Left lobe of liver (tissue), 2 donors: ENCODE results near the gene PPP6R3. TPM values are rescaled to one million over a fixed set of nuclear protein-coding genes. Genes with fewer than 3 reads are reported as not detected.

Experiments
- ATAC-seq: fragments of 200-7000 bp; cut with Tn5 transposase; one replicate; pipeline ENCODE4 v1.9.1; 2020; ENCODE audit warnings: mild to moderate bottlenecking, moderate library complexity
- DNase-seq: peaks from one replicate; pipeline ENCODE4 v3.0.0-alpha.2; 2020; ENCODE audit warnings: low spot score
- total RNA-seq: library from RNA; stranded (reverse); gene quantifications from one replicate; pipeline ENCODE4 v1.2.1, GENCODE V29; 2021
- donor health status: DM: no; HTN: no; CAD: no; lungs with moderate emphysema.
- donor health status: DM: no; HTN: yes; CAD: no.

Gene PPP6R3
- total RNA-seq, 1 donor from 2014 or later, result 35.1 TPM

GRCh38 chr11:68488623-68489022, 28.1 kb downstream of the PPP6R3 start:
- DNase-seq, result no peak
- no peak for ATAC-seq

DNA sequence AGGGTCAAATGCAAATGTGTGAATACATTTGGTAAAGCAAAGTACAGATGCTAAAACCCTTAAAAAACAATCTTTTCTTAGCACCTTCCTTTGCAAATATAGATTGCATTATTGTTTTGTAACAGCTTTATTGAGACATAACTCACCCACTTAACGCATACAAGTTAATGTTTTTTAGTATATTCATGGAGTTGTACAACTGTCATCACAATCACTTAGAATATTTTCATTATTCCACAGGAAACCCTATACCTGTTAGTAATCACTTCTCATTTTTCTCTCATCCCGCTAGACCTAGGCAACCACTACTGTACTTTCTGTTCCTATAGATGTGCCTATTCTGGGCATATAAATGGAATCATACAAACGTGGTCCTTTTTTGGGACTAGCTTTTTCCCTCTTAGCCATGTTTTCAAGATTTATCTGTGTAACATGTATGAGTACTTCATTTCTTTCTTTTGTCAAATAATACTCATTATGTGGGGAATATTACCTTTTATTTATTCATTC, 34.7 kb downstream of the PPP6R3 start:
- DNase-seq, result no peak
- no peak for ATAC-seq

DNA sequence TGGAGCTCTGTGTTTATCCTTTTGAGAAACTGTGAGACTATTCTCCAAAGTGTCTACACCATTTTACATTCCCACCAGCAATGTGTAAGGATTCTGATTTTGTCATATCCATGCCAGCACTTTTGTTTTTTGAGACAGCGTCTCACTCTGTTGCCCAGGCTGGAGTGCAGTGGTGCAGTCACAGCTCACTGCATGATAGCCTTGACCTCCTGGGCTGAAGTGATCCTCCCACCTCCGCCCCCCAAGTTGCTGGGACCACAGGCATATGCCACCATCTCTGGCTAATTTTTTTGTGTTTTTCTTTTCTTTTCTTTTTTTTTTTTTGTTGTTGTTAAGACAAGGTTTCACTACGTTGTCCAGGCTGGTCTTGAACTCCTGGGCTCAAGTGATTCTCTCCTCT, 35.3 kb downstream of the PPP6R3 start:
- no peak for DNase-seq
- no peak for ATAC-seq

GRCh38 chr11:68497761-68498160, 37.2 kb downstream of the PPP6R3 start:
- no peak for ATAC-seq
- no peak for DNase-seq

DNA sequence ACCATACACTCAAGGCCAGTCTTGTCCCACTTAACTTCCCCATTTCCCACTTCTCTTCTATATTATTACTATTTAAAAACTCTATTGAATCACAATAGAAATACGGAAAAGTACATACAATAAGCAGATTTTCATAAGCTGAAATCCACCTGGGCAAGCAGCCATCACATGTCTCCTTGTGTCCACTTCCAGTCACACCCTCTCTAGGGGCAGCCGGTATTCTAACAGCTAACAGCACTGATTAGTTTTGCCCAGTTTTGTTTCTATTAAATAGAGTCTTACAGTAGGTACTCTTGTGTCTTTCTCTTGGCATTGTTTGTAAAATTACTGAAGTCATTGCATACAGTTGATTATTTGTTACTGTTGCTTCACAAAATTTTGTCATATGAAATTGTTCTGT, 37.8 kb downstream of the PPP6R3 start:
- DNase-seq, result no peak
- ATAC-seq, result peak; percentile 62

DNA sequence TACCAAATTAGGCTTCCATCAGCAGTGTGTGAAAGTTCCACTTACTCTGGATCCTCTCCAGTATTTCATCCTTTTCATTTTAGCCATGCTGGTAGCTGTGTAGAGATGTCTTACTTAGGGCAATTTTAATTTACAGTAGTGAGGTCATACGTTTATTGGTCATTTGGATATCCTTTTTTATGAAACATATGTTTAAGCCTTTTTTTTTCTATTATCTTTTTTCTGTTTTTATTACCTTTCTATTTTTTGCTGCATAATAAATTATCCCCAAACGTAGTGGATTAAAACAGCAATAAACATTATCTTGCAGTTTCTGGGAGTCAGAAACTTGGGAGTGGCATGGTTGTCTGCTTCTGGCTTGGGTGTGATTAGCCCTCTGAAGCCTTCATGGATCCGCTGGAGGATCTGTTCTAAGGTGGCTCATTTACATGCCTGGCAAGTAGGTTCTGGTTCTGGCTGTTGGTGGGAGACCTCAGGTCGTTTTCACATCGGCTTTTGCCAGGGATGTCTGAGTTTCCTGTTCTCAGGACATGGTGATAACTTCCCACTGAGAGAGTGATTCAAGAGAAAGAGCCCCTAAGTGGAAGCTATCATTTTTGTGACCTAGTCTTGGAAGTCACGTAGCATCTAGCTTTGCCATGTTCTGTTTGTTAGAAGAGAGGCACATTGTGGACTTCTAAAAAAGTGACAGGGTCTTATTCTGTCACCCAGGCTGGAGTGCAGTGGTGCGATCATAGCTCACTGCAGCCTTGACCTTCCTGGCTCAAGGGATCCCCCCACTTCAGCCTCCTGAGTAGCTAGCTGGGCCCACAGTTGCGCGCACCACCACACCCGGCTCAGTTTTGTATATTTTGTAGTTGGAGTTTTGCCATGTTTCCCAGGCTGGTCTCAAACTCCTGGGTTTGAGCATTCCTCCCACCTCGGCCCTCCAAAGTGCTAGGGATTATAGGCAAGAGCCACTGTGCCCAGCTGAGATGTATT, 38.6 kb downstream of the PPP6R3 start:
- no peak for ATAC-seq
- no peak for DNase-seq

DNA sequence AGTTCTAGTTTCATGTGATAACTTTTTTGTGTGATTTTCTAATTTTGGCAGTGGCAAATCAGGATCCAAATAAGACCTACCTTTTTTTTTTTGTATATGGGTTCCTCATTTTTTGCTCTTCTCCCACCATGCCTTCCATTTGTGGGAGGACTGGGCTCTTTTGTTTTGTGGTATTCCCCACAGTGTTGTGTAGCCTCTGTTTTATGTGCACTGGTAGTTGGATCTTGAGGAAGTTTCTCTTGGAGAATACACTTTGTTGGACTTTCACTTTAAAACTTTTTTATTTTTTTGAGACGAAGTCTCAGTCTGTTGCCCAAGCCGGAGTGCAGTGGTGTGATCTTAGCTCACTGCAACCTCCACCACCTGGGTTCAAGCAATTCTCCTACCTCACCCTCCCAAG, 39.7 kb downstream of the PPP6R3 start:
- DNase-seq, result no peak
- ATAC-seq, result no peak

GRCh38 chr11:68501813-68502212, 41.3 kb downstream of the PPP6R3 start:
- ATAC-seq, result no peak
- DNase-seq, result no peak

DNA sequence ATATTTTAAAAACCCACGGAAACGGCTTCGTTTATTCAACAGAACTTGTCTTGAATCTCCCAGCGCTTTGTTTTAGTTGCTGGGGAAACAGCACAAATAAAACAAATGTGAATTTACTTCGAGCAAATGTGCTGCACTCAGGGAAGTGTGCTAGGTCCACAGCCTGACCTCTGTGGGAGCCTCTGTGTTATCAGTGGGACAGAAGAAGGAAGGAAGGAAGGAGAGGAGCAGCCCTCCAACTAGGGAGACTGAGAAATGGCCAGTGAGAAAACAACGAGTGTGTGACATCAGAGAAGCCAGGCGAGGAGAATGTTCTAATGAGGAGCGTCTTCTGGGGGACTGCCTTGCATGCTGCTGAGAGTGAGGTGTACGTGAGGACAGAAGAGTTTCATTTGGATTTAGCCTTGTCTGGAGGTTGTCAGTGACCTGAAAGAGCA, 42.7 kb downstream of the PPP6R3 start:
- ATAC-seq, result peak; percentile 50

DNA sequence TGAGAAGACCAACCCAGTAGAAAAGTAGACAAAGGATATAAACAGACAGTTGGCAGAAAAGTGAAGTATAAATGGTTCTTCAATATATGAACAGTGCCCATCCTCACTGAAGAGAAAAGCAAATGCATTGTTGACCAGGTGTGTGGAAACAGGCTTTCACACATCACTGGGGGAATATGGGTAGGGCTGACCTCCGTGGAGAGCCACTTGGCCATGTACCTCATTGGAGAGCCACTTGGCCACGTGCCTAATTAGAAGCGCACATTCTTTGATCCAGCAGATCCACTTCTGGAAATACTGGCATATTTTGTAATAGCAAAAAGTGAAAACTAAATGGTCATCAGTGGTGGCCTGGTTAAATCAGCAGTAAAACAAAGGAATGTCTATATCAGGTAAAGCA, 43.2 kb downstream of the PPP6R3 start:
- no peak for DNase-seq
- peak; percentile 15 for ATAC-seq

More for the DNA sequence above, 42.7 kb downstream of the PPP6R3 start:
- DNase-seq, result no peak

DNA sequence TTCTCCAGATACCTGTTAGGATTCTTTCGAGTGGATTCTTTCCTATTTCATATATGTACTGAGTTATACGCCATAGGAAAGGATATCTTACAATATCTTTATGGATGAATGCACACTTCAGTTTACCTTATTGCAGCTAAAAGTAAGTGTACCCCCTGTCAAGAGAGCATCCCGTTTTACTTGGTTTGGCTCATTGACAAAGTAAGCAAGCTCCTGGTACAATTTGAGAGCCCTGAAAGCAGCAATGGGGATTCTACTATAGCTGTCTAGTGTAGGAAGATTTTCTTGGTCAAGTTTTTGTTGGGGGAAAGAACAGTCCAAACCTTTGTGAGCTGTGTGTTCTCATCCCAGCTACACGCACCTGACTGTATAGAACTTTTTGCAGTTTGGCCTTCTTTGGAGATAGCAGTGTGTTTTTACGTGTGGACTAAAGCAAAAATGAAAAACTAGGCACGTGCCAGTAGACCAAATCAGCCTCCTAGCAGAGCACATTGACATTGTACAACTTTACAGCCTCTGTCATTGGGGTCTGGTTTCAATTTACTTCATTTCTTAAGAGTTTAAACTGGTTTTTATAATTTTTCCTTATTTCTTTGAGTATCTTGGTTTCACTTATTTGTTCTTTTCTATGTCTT, 44.0 kb downstream of the PPP6R3 start:
- DNase-seq (no peak), ATAC-seq (peak; percentile 44)

GRCh38 chr11:68505596-68505995, 45.0 kb downstream of the PPP6R3 start:
- DNase-seq (no peak), ATAC-seq (no peak)

DNA sequence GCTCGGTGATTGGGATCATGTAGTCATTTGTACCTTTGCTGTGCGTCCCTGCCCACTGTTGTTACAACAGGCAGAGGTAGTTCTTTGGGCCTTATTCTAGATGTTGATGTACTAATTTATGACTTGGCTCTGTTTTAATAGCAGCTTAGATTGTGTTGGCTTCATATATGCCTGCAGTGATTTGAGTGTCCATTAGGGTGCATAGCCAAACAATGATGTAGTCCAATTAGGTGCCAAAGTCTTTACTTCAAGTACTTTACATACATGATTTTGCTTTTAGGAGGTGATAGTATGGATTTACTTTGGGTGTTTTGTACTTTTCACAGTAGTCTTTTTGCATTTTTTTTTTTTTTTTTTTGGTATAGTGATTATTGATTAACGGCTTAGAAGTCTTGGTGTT, 46.4 kb downstream of the PPP6R3 start:
- ATAC-seq, result no peak
- no peak for DNase-seq

- no peak for ATAC-seq
- DNase-seq, result no peak
Observed at GRCh38 chr11:68508425-68508824, 47.9 kb downstream of the PPP6R3 start.

GRCh38 chr11:68509066-68509465, 48.5 kb downstream of the PPP6R3 start:
- no peak for DNase-seq
- ATAC-seq, result no peak

DNA sequence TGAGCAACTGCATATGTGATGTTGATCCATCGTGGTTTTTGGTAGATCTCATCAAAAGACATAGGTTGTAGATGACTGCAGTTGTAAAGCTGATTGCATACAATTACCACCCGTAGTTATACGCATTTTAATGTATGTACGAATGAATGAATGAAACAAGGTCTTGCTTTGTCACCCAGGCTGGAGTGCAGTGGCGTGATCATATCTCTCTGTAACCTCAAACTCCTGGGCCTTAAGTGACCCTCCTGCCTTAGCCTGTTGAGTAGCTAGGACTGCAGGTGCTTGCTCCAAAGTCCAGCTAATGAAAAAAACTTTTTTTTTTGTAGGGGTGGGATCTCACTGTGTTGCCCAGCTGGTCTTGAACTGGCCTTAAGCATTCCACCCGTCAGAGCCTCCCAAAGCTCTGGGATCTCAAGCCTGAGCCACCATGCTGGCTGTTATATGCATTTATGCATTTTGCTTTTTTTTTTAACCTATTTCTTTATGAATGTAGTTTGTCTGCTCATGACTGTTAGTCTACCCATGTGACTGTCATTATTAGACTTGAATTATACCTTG, 53.5 kb downstream of the PPP6R3 start:
- no peak for DNase-seq
- peak; percentile 22 for ATAC-seq

- DNase-seq (no peak), ATAC-seq (no peak)
Observed at GRCh38 chr11:68517121-68517741, 56.7 kb downstream of the PPP6R3 start.

GRCh38 chr11:68518191-68518590, 57.6 kb downstream of the PPP6R3 start:
- DNase-seq (no peak), ATAC-seq (no peak)

- ATAC-seq (no peak), DNase-seq (no peak)
Observed at GRCh38 chr11:68521969-68522652, 61.6 kb downstream of the PPP6R3 start.

- DNase-seq (no peak), ATAC-seq (no peak)
Observed at GRCh38 chr11:68523033-68523432, 62.5 kb downstream of the PPP6R3 start.

DNA sequence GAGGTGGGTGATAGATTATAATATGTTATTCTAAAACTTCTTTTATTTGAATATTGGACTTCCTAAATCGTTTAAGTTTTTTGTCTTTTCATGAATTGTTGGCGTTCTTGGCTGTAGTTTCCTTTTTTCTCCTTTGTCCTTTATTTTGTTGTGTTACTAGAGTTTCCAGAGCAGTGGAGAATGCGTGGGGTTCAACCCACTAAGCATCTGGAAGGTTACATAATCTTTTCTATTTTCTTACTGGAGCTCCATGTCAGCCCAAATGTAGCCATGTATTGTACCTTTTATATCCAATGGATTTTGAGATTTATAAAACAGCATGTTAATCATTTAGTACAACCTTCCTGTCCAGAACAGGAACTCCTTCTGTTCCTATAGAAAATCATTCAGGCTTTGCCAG, 63.2 kb downstream of the PPP6R3 start:
- DNase-seq, result no peak

More for the DNA sequence above, 63.2 kb downstream of the PPP6R3 start:
- no peak for ATAC-seq
